ENCODE measurements around the gene OCA2.

The OCA2 gene

GRCh38 chr15:28104326-28104725 lies 5.2 kb upstream of the OCA2 start:
- H3K4me2 ChIP-seq (ENCODE audit: low read depth, low read length, poor library complexity, severe bottlenecking): no peak overlapping the region
- H4K20me1 ChIP-seq (ENCODE audit: low read depth, low read length): no peaks in the 10 kb centered on the region
- no peaks in the 10 kb centered on the region for H3K27me3 ChIP-seq (ENCODE audit: low read length)
- H3K79me2 ChIP-seq (ENCODE audit: insufficient read depth, low read length): no peaks in the 10 kb centered on the region
- no peak overlapping the region for H3K27ac ChIP-seq (ENCODE audit: low read depth, low read length)
- no peak overlapping the region for H3K9ac ChIP-seq (ENCODE audit: low read length)
- no peak overlapping the region for H2AFZ ChIP-seq (ENCODE audit: low read depth, low read length, severe bottlenecking)
- H3K36me3 ChIP-seq (ENCODE audit: low read length): no peaks in the 10 kb centered on the region
- H3K9me3 ChIP-seq (ENCODE audit: insufficient read depth, low read length): no peaks in the 10 kb centered on the region
- no peaks in the 10 kb centered on the region for H3F3A ChIP-seq (ENCODE audit: insufficient read depth)
- H3K9me2 ChIP-seq (replicated peaks; ENCODE audit: insufficient read depth, low read length): no peaks in the 10 kb centered on the region
- no peak for TF ChIP-seq EZH2phosphoT487 (conservative IDR thresholded peaks at IDR 0.05; ENCODE audit: low read length)
- TF ChIP-seq CTCF (IDR thresholded peaks at IDR 0.05; ENCODE audit: insufficient read depth, low read length, poor library complexity, severe bottlenecking): no peak
- H3K4me3 ChIP-seq (ENCODE audit: insufficient read depth, low read length, poor library complexity, severe bottlenecking): no peak overlapping the region

- Histone ChIP-seq H2AFZ (ENCODE audit: low read depth, low read length, severe bottlenecking) (no peak overlapping the region), H4K20me1 (ENCODE audit: low read depth, low read length) (no peaks in the 10 kb centered on the region), H3K9me2 (replicated peaks; ENCODE audit: insufficient read depth, low read length) (no peaks in the 10 kb centered on the region), H3K36me3 (ENCODE audit: low read length) (no peaks in the 10 kb centered on the region), H3K4me2 (ENCODE audit: low read depth, low read length, poor library complexity, severe bottlenecking) (no peak overlapping the region), H3F3A (ENCODE audit: insufficient read depth) (no peaks in the 10 kb centered on the region), H3K9ac (ENCODE audit: low read length) (no peak overlapping the region), H3K4me3 (ENCODE audit: insufficient read depth, low read length, poor library complexity, severe bottlenecking) (no peak overlapping the region), H3K27ac (ENCODE audit: low read depth, low read length) (no peak overlapping the region), H3K79me2 (ENCODE audit: insufficient read depth, low read length) (no peaks in the 10 kb centered on the region), H3K27me3 (ENCODE audit: low read length) (no peaks in the 10 kb centered on the region), H3K9me3 (ENCODE audit: insufficient read depth, low read length) (no peaks in the 10 kb centered on the region)
- TF ChIP-seq CTCF (IDR thresholded peaks at IDR 0.05; ENCODE audit: insufficient read depth, low read length, poor library complexity, severe bottlenecking): no peak
- TF ChIP-seq EZH2phosphoT487 (conservative IDR thresholded peaks at IDR 0.05; ENCODE audit: low read length): no peak
Observed at GRCh38 chr15:28103831-28104230, 4.7 kb upstream of the OCA2 start.

- TF ChIP-seq CTCF (IDR thresholded peaks at IDR 0.05; ENCODE audit: insufficient read depth, low read length, poor library complexity, severe bottlenecking) (no peak), EZH2phosphoT487 (conservative IDR thresholded peaks at IDR 0.05; ENCODE audit: low read length) (no peak)
- H3K4me3 ChIP-seq (ENCODE audit: insufficient read depth, low read length, poor library complexity, severe bottlenecking): no peak overlapping the region
- no peaks in the 10 kb centered on the region for H3K36me3 ChIP-seq (ENCODE audit: low read length)
- no peak overlapping the region for H3K9ac ChIP-seq (ENCODE audit: low read length)
- H3K79me2 ChIP-seq (ENCODE audit: insufficient read depth, low read length): no peaks in the 10 kb centered on the region
- H3F3A ChIP-seq (ENCODE audit: insufficient read depth): no peaks in the 10 kb centered on the region
- no peaks in the 10 kb centered on the region for H4K20me1 ChIP-seq (ENCODE audit: low read depth, low read length)
- H2AFZ ChIP-seq (ENCODE audit: low read depth, low read length, severe bottlenecking): no peak overlapping the region
- no peak overlapping the region for H3K27ac ChIP-seq (ENCODE audit: low read depth, low read length)
- no peak overlapping the region for H3K4me2 ChIP-seq (ENCODE audit: low read depth, low read length, poor library complexity, severe bottlenecking)
- H3K27me3 ChIP-seq (ENCODE audit: low read length): no peaks in the 10 kb centered on the region
- no peaks in the 10 kb centered on the region for H3K9me3 ChIP-seq (ENCODE audit: insufficient read depth, low read length)
- no peaks in the 10 kb centered on the region for H3K9me2 ChIP-seq (replicated peaks; ENCODE audit: insufficient read depth, low read length)
Observed at GRCh38 chr15:28101983-28102441, 2.9 kb upstream of the OCA2 start.
